ENCODE results near the gene AEBP1.

The AEBP1 gene

GRCh38 chr7:44155191-44156185 is 51.3 kb downstream of the AEBP1 start:
- DNase-seq (ENCODE audit: low read depth), result no peak

DNA sequence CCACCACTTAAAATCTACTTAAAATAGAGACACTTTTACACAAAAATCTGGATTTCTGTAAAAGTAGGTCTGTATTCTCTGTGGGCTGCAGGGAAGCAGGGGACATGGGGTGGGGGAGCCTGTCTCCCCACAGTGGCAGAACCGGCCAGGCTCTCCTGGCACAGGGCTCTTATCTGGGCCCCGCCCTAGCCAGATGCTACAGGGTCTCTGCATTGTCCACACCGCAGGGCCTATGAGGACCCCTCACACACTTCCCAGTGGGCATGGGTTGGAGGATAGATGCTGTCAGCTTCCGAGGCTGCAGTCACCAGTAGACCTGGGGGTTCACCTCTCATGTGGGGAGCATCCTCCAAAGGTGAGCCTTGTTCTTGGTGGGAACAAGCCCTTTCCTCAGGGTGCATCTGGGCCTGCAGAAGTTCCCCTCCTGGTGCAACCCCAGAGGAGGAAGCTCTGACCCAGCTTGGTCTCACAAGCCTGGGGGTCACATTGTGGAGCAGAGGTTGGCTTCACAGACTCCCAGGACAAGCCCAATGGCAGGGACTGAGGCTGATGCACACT is 52.4 kb downstream of the AEBP1 start:
- DNase-seq (ENCODE audit: low read depth), result no peak

GRCh38 chr7:44157116-44158080 is 53.3 kb downstream of the AEBP1 start:
- DNase-seq (ENCODE audit: low read depth), result no peak

- no peak for DNase-seq (ENCODE audit: low read depth)
These were observed 54.1 kb downstream of the AEBP1 start for GRCh38 chr7:44158096-44158872.

DNA sequence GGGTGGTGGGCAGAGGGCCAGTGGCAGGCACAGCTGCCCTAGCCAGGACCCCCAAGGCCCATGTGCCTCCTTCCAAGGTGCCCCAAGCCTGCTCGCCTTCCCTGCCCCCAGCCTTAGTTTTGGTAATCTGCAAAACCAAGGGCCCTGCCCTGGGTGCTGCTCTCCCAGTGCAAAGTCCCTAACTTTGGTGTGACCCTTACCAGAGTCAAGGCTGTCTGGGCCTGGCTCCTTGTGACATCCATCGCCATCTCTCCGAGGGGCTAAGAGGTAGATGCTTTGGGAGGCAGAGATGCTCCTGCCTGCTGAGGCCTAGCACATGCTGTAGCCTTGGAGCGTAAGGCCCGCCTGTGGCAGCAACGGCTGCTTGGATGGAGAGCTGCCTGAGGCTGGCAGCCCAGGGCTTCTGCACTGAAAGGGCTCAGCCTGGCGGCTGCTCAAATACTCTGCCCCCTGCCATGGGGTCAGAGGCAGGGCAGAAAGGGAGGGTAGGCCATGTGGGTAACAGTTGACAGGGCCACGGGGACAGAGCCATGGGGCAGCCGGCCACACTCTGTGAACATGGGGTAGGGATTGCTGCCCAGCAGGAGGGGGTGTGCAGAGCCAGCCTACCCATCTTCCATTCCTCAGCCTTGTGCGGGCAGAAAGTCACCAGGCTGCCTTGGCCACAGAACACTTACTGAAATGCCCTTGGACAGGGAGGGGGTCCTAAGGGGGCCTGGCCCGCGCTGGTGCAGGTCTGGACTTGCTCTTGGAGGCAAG is 54.9 kb downstream of the AEBP1 start:
- no peak for DNase-seq (ENCODE audit: low read depth)

GRCh38 chr7:44159824-44160630 is 55.9 kb downstream of the AEBP1 start:
- no peak for DNase-seq (ENCODE audit: low read depth)

DNA sequence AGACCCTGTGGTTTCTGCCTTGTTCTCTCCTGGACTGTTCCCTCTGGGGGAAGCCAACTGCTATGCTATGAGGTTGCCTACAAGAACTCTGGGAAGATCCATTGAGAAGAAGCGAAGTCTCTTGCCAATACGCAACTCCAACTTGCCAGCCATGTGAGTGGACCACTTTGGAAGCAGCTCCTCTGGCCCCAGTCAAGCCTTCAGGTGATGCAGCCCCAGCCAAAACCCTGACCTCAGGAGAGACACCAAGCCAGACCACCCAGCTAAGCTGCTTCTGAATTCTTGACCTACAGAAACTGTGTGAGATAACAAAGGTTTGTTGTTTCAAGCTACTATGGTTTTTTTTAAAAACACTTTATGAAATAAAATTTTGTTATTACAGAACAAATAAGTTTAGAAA is 57.2 kb downstream of the AEBP1 start:
- no peak for DNase-seq (ENCODE audit: low read depth)

GRCh38 chr7:44162179-44162578 is 58.0 kb downstream of the AEBP1 start:
- no peak for DNase-seq (ENCODE audit: low read depth)

DNA sequence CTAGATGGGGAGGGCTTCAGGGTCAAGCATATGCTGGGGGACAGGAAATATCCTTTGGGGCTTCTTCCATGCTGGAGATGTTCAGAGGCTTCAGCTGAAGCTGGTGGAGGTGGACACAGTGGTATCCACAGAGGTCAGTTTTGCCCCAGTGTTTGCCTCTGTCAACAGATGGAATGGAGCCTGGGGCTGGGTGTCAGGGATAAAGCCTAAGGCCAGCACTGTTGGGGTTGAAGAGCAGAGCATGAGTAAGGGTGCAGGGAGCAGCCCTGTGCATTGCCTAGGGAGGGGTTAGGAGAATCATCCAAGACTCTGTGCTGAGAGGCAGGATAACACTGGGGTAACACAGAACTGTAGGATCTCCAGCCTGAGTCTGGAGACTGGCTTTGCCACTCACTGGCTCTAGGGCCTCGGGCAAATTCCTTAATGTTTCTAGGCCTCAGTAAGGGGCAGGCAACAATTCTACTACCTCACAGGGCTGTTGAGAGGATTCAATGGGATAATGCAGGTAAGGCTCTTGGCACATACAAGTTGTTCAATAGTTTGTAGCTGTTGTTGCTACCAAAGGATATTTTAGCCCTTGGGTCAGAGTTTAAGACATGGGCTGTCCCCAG is 58.7 kb downstream of the AEBP1 start:
- DNase-seq (ENCODE audit: low read depth), result no peak

DNA sequence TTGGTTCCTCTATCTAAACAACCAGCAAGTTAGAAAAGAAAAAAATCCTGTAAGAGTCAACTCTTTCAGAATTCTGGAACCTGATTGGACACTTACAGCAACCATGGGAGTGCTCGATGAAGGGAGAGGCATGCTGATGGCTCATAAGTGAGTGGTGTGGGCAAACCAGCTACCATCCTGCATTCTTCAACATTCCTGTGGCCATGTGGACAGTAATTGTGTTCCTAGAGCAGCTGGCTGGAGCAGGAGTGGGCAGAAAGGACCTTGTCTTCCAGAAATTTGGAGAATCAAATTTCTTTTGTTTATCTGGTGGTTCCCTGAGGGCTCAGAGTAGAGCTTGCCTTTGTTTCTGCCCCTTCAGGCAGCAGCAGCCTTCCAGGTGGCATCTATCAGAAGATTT is 59.4 kb downstream of the AEBP1 start:
- DNase-seq (ENCODE audit: low read depth), result no peak
